Activated B cell treated with CpG ODN at 0.5 μM for 24 hours (primary cell): ENCODE results near the gene P4HA2. TPM values are rescaled to one million over a fixed set of nuclear protein-coding genes. Genes with fewer than 3 reads are reported as not detected.

Source experiments
- ATAC-seq: fragments of 200-7000 bp; cut with Tn5 transposase; one replicate; pipeline ENCODE4 v1.10.0; 2021; ENCODE audit warnings: low read depth, mild to moderate bottlenecking, moderate library complexity
- CTCF ChIA-PET: fragments of 350-600 bp; sonication (Branson Sonifier 250); formaldehyde crosslinking; loops from one replicate; lab custom pipeline; 2021; ENCODE audit warnings: antibody characterized with exemption; lab: Charles Lee
- POLR2A ChIA-PET: fragments of 350-600 bp; sonication (Branson Sonifier 250); formaldehyde crosslinking; loops from one replicate; lab custom pipeline; 2021; ENCODE audit warnings: antibody characterized with exemption; lab: Charles Lee
- DNase-seq: peaks from one replicate; pipeline ENCODE4 v3.0.0; 2022
- H3K27ac Mint-ChIP-seq: one replicate; pipeline ENCODE4 v1.8.0; 2020; ENCODE audit warnings: mixed read lengths
- H3K27me3 Mint-ChIP-seq: one replicate; pipeline ENCODE4 v1.8.0; 2021; ENCODE audit warnings: mixed read lengths
- H3K36me3 Mint-ChIP-seq: one replicate; pipeline ENCODE4 v1.8.0; 2021; ENCODE audit warnings: low read depth, mixed read lengths
- H3K4me1 Mint-ChIP-seq: one replicate; pipeline ENCODE4 v1.8.0; 2021; ENCODE audit warnings: mixed read lengths
- H3K4me3 Mint-ChIP-seq: one replicate; pipeline ENCODE4 v1.8.0; 2020; ENCODE audit warnings: mild to moderate bottlenecking, mixed read lengths
- H3K9me3 Mint-ChIP-seq: one replicate; pipeline ENCODE4 v1.8.0; 2020; ENCODE audit warnings: mixed read lengths
- CTCF ChIP-seq: fragments of 200-600 bp; IDR thresholded peaks from one replicate; pipeline ENCODE4 v1.8.0; 2022; ENCODE audit warnings: antibody characterized with exemption, mild to moderate bottlenecking
- intact Hi-C: fragments of 100-400 bp; cut with micrococcal nuclease; formaldehyde crosslinking; loops from one replicate; pipeline ENCODE4 v1.15.1; 2024
- total RNA-seq: library from RNA; stranded (reverse); gene quantifications from 2 replicates; pipeline ENCODE4 v1.2.3, GENCODE V29; 2022

P4HA2 gene
- total RNA-seq, 1 donor from 2014 or later: 0.29 TPM

DNA sequence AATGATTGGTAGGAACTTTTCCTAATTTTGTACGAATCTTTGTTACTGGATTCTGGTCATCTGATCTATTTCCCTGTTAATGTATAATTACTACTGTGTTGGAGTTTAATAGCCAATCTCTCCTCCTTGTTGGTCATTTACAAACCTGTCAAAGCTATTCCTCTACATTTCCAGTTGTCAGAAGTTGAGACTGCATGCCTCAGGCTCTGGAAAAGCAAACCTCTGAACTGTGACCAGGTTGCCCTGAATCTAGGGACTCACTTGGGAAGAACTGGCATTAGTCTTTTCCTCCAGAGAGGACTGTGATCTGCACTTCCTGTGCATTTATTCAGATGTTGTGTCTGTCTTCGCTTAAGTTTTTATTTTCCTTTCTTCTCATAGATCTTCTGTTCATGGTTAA lies 46.0 kb upstream of the P4HA2 start:
- CTCF ChIA-PET: interaction anchor here (1.1 to 2.8 kb wide), 4 partner anchors 9 to 227 kb away, joined by 3 to 13 read pairs (median 5); no protein-coding TSS in a partner anchor
- peaks cover 11% of the 10 kb centered on the region for H3K27me3 Mint-ChIP-seq
- no peaks in the 10 kb centered on the region for H3K9me3 Mint-ChIP-seq
- H3K36me3 Mint-ChIP-seq: no peaks in the 10 kb centered on the region
- no peak for DNase-seq
- ATAC-seq: no peak
- POLR2A ChIA-PET: no interaction called here
- H3K4me1 Mint-ChIP-seq: peaks cover 12% of the 10 kb centered on the region
- intact Hi-C loops: no loop called here
- no peak overlapping the region for H3K27ac Mint-ChIP-seq
- no peak overlapping the region for H3K4me3 Mint-ChIP-seq
- no peak for TF ChIP-seq CTCF

GRCh38 chr5:132272311-132273210 lies 44.9 kb upstream of the P4HA2 start:
- peaks cover 11% of the 10 kb centered on the region for H3K27me3 Mint-ChIP-seq
- H3K9me3 Mint-ChIP-seq: no peaks in the 10 kb centered on the region
- TF ChIP-seq CTCF: peak; percentile 96
- peak overlapping the region; percentile 4 for H3K4me3 Mint-ChIP-seq
- H3K27ac Mint-ChIP-seq: no peak overlapping the region
- peaks cover 12% of the 10 kb centered on the region for H3K4me1 Mint-ChIP-seq
- DNase-seq (peak; percentile 66), ATAC-seq (peak; percentile 51)
- intact Hi-C loops: loop anchor here (1.0 kb wide), 5 partner anchors 22 to 548 kb away; partner anchors contain the start of genes SLC22A4 and SLC22A5
- POLR2A ChIA-PET: no interaction called here
- CTCF ChIA-PET: interaction anchor here (1.1 to 2.8 kb wide), 7 partner anchors 8 to 228 kb away, joined by 3 to 13 read pairs (median 4); partner anchors contain the start of gene SLC22A5
- no peaks in the 10 kb centered on the region for H3K36me3 Mint-ChIP-seq

DNA sequence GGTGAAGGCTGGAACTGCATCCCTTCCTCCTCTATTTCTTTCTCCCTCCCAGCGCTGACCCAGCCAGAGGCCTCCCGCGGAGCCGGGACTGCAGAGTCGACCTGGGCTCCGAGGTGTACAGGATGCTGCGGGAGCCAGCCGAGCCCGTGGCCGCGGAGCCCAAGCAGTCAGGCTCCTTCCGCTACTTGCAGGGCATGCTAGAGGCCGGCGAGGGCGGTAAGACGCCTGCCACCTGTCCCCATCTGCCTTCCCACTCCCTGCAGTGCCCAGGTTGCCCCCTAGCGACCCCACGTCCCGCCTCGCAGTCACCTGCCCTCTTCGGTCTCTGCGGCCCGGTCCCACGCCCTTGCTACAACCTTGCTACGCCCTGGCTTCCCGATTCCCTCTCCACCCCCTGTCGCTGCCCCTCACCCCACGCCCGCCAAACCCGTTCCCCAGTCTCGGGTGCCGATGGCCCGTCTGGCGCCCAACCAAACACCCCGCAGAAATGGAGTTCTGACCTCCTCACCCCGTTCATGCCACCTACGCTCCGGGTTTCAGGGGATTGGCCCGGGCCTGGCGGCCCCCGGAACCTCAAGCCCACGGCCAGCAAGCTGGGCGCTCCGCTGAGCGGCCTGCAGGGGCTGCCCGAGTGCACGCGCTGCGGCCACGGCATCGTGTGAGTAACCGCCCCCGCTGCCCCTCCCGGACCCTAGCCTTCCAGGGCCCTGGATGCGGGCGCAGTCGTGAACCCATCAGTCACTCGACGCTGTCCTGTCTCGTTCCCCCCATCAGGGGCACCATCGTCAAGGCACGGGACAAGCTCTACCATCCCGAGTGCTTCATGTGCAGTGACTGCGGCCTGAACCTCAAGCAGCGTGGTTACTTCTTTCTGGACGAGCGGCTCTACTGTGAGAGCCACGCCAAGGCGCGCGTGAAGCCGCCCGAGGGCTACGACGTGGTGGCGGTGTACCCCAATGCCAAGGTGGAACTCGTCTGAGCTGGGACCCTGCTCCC lies 43.9 kb upstream of the P4HA2 start:
- CTCF ChIA-PET: interaction anchor here (1.3 to 2.8 kb wide), 5 partner anchors 10 to 229 kb away, joined by 3 to 13 read pairs (median 6); partner anchors contain the start of gene SLC22A5

GRCh38 chr5:132270706-132271105 lies 43.1 kb upstream of the P4HA2 start:
- CTCF ChIA-PET: no interaction called here
- no peaks in the 10 kb centered on the region for H3K36me3 Mint-ChIP-seq
- POLR2A ChIA-PET: no interaction called here
- no peak overlapping the region for H3K27ac Mint-ChIP-seq
- DNase-seq (no peak), ATAC-seq (no peak)
- peaks cover 12% of the 10 kb centered on the region for H3K4me1 Mint-ChIP-seq
- H3K27me3 Mint-ChIP-seq: peaks cover 11% of the 10 kb centered on the region
- H3K9me3 Mint-ChIP-seq: no peaks in the 10 kb centered on the region
- TF ChIP-seq CTCF: no peak
- no peak overlapping the region for H3K4me3 Mint-ChIP-seq
- intact Hi-C loops: no loop called here

More for the DNA sequence above, 43.9 kb upstream of the P4HA2 start:
- H3K27me3 Mint-ChIP-seq: peaks cover 11% of the 10 kb centered on the region
- TF ChIP-seq CTCF: no peak
- DNase-seq: no peak
- intact Hi-C loops: loop anchor here (1.0 kb wide), 5 partner anchors 23 to 549 kb away; partner anchors contain the start of genes SLC22A4 and SLC22A5
- ATAC-seq: peak; percentile 47
- no peaks in the 10 kb centered on the region for H3K9me3 Mint-ChIP-seq
- H3K27ac Mint-ChIP-seq: no peak overlapping the region
- no peaks in the 10 kb centered on the region for H3K36me3 Mint-ChIP-seq
- peaks cover 12% of the 10 kb centered on the region for H3K4me1 Mint-ChIP-seq
- peak overlapping the region; percentile 68 for H3K4me3 Mint-ChIP-seq
- POLR2A ChIA-PET: no interaction called here
